ENCODE measurements around the gene RAB26.
"Not testable (repeated sequence)": the region's sequence is repeated elsewhere in the genome, so short reads cannot be mapped to it uniquely, and the experiment has no call there.

RAB26 gene

DNA sequence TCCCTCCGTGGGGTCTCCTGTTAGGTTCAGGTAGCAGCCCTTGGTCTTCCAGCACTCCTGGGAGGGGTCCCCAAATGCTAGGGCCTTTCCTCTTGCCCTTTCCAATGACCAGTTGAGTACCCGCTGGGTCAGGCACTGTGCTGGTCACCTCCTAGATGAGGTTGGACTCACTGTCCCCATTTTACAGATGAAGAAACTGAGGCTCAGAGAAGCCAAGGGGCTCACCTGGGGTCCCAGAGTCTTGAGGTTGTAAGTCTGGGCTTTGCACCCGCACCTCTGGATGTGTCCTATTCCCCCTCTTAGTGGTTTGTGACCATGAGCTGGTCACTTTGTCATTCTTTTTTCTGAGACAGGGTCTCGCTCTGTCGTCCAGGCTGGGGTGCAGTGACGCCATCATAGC is 49.3 kb downstream of the RAB26 start:
- no peak for DNase-seq (ENCODE audit: low spot score)

GRCh38 chr16:2198283-2198682 is 49.9 kb downstream of the RAB26 start:
- no peak for DNase-seq (ENCODE audit: low spot score)

DNA sequence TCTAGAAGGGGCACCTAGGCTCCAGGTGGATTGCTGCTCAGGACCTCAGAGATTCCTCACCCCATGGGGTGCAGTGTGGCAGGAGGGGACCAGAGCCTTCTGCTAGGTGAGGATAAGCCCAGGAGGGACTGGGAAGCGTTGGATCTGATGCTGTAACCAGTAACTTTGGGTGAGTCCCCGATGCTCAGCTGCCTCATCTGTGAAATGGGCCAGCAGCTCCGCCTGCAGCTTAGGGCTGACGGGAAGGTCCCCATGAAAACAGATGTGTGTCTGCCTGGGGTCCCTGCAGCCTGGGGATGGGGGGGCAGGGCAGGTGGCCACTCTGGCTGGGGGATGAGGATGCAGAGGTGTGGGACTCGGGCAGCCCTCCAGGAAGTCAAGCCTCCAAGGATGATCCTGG is 50.7 kb downstream of the RAB26 start:
- DNase-seq (ENCODE audit: low spot score), result no peak

DNA sequence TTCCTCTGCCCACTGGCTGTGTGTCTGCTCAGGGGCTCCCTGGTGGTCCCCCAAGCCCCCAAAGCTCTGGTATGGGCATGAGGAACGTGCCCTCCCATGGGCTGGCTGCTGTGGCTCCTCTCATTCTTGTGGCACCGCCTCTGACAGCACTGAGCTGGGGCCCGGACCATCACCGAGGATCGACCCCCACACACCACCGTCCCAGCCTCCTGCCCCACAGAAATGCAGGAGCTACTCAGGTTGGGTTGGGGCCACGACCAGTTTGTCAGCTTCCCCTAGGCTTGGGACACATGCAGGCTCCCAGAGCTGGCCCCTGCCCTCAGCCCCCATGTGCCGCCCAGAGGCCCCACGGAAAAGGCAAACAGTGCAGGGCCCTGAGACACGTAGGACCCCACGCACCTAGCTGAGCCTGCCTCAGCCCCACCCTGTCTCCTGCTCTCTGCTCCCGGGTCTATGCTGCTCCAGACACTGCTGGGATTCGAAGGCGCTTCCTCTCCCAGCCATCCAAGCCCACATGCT is 51.3 kb downstream of the RAB26 start:
- no peak for DNase-seq (ENCODE audit: low spot score)

DNA sequence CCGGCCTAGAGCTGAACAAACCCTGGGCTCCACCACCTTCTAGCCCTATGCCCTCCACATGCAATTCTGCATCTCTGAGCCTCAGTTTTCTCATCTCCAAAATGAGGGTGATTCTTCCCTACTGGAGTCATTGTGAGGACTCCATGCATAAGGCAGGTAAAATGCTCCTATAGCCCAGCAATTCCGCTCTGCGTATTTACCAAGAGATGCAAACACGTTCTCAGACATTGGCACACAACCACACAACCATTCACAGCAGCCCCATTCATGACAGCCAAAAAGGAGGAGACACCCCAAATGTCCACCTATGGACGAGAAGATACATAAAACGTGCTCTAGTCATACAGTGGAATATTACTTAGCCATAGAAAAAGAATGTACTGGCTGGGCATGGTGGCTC is 51.9 kb downstream of the RAB26 start:
- no peak for DNase-seq (ENCODE audit: low spot score)

DNA sequence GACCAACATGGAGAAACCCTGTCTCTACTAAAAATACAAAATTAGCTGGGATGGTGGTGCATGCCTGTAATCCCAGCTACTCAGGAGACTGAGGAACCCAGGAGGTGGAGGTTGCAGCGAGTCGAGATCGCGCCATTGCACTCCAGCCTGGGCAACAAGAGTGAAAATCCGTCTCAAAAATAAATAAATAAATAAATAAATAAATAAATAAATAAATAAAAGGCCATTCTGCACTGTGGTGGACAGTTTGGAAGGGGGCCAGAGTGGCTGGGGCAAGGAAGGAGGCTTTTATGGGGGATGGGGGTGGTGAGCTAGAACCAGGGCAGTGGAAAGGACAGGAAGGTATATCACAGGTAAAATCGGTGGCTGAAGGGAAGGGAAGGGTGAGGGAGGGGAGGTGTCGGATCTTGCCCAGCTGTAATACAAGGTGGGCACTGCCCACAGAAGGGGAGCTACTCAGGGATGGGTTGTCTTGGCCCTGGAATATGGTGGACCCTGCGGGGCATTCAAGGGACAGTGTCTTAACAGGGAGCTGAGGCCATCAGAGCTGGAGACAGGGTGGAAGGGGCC is 54.8 kb downstream of the RAB26 start:
- DNase-seq (ENCODE audit: low spot score), result not testable (repeated sequence)

All from SW480 (cell line).